NCI-H748 treated with DMSO at 0.1 percent for 48 hours (cell line): ENCODE measurements around the gene LY6G6C.
"Not testable (repeated sequence)": the region's sequence is repeated elsewhere in the genome, so short reads cannot be mapped to it uniquely, and the experiment has no call there.

ENCODE experiments used
- DNase-seq: peaks from one replicate; lab custom pipeline; 2025; lab: John Stamatoyannopoulos, UW

The LY6G6C gene

GRCh38 chr6:31727034-31727716 lies 5.6 kb upstream of the LY6G6C start:
- no peak for DNase-seq

GRCh38 chr6:31725502-31726350 lies 4.2 kb upstream of the LY6G6C start:
- DNase-seq, result no peak

- DNase-seq, result no peak
These were observed 2.6 kb upstream of the LY6G6C start for GRCh38 chr6:31723980-31724691.

GRCh38 chr6:31723245-31723979 lies 1.9 kb upstream of the LY6G6C start, which contains the start of gene MPIG6B:
Gene MPIG6B, plus strand, starts transcription at chr6:31723373. Its CDS starts 11 bp downstream, at chr6:31723384.
- DNase-seq, result no peak

- no peak for DNase-seq
These were observed 627 bp upstream of the LY6G6C start for GRCh38 chr6:31722173-31722572.

- DNase-seq, result no peak
These were observed 1.3 kb downstream of the LY6G6C start for GRCh38 chr6:31720196-31720770.

GRCh38 chr6:31719001-31719400 lies 2.5 kb downstream of the LY6G6C start:
- no peak for DNase-seq

GRCh38 chr6:31718265-31718664 lies 3.3 kb downstream of the LY6G6C start:
- peak; percentile 84 for DNase-seq

- no peak for DNase-seq
These were observed 3.9 kb downstream of the LY6G6C start for GRCh38 chr6:31717499-31718222.

GRCh38 chr6:31715022-31715958 lies 6.3 kb downstream of the LY6G6C start, which contains the start of gene LY6G6D:
Gene LY6G6D, plus strand, starts transcription at chr6:31715348. Its CDS starts 8 bp downstream, at chr6:31715356.
- DNase-seq, result no peak

- peak; percentile 87 for DNase-seq
These were observed 7.4 kb downstream of the LY6G6C start for GRCh38 chr6:31713991-31714684.

- no peak for DNase-seq
These were observed 8.1 kb downstream of the LY6G6C start for GRCh38 chr6:31713465-31713864.

- no peak for DNase-seq
These were observed 9.2 kb downstream of the LY6G6C start for GRCh38 chr6:31712296-31712695.

- DNase-seq, result no peak
These were observed 10.3 kb downstream of the LY6G6C start for GRCh38 chr6:31711233-31711632.

GRCh38 chr6:31710523-31711219 lies 10.9 kb downstream of the LY6G6C start:
- DNase-seq, result no peak

GRCh38 chr6:31709157-31709556 lies 12.4 kb downstream of the LY6G6C start:
- DNase-seq, result not testable (repeated sequence)

GRCh38 chr6:31708224-31708623 lies 13.3 kb downstream of the LY6G6C start:
- no peak for DNase-seq

- no peak for DNase-seq
These were observed 13.8 kb downstream of the LY6G6C start for GRCh38 chr6:31707701-31708100.
